Measurements from ENCODE around the gene ULK2.

ULK2 gene

GRCh38 chr17:19747159-19747719, 120.5 kb downstream of the ULK2 start:
- H3F3A ChIP-seq (ENCODE audit: low read depth): no peaks in the 10 kb centered on the region
- no peaks in the 10 kb centered on the region for H3K9me2 ChIP-seq (replicated peaks; ENCODE audit: low read depth, low read length)

GRCh38 chr17:19746517-19746916, 121.2 kb downstream of the ULK2 start:
- Histone ChIP-seq H3F3A (ENCODE audit: low read depth) (no peaks in the 10 kb centered on the region), H3K27me3 (ENCODE audit: insufficient read depth, low read length, poor library complexity, severe bottlenecking) (no peaks in the 10 kb centered on the region), H3K4me3 (ENCODE audit: low read length, poor library complexity, severe bottlenecking) (no peak overlapping the region), H3K79me2 (ENCODE audit: insufficient read depth, low read length) (no peaks in the 10 kb centered on the region), H3K4me1 (ENCODE audit: insufficient read depth, low read length, poor library complexity, severe bottlenecking) (no peaks in the 10 kb centered on the region), H4K20me1 (ENCODE audit: insufficient read depth, low read length, poor library complexity, severe bottlenecking) (no peaks in the 10 kb centered on the region), H3K36me3 (ENCODE audit: insufficient read depth, low read length) (no peaks in the 10 kb centered on the region), H2AFZ (ENCODE audit: low read length) (no peak overlapping the region), H3K9ac (ENCODE audit: low read depth, low read length, poor library complexity, severe bottlenecking) (no peak overlapping the region), H3K9me3 (ENCODE audit: insufficient read depth, low read depth, low read length) (no peaks in the 10 kb centered on the region), H3K9me2 (replicated peaks; ENCODE audit: low read depth, low read length) (no peaks in the 10 kb centered on the region), H3K4me2 (ENCODE audit: low read depth, low read length, poor library complexity, severe bottlenecking) (no peak overlapping the region)
- TF ChIP-seq EZH2phosphoT487 (IDR thresholded peaks at IDR 0.05; ENCODE audit: borderline replicate concordance): no peak

More at GRCh38 chr17:19747159-19747719, 120.5 kb downstream of the ULK2 start:
- no peak overlapping the region for H3K4me3 ChIP-seq (ENCODE audit: low read length, poor library complexity, severe bottlenecking)
- H3K9ac ChIP-seq (ENCODE audit: low read depth, low read length, poor library complexity, severe bottlenecking): no peak overlapping the region
- no peaks in the 10 kb centered on the region for H3K36me3 ChIP-seq (ENCODE audit: insufficient read depth, low read length)
- no peaks in the 10 kb centered on the region for H3K9me3 ChIP-seq (ENCODE audit: insufficient read depth, low read depth, low read length)
- no peaks in the 10 kb centered on the region for H3K79me2 ChIP-seq (ENCODE audit: insufficient read depth, low read length)
- H3K27me3 ChIP-seq (ENCODE audit: insufficient read depth, low read length, poor library complexity, severe bottlenecking): no peaks in the 10 kb centered on the region
- H2AFZ ChIP-seq (ENCODE audit: low read length): no peak overlapping the region
- TF ChIP-seq EZH2phosphoT487 (IDR thresholded peaks at IDR 0.05; ENCODE audit: borderline replicate concordance): no peak
- no peak for TF ChIP-seq CTCF (conservative IDR thresholded peaks at IDR 0.05; ENCODE audit: low read length)
- H3K4me2 ChIP-seq (ENCODE audit: low read depth, low read length, poor library complexity, severe bottlenecking): no peak overlapping the region
- no peaks in the 10 kb centered on the region for H3K4me1 ChIP-seq (ENCODE audit: insufficient read depth, low read length, poor library complexity, severe bottlenecking)
- H4K20me1 ChIP-seq (ENCODE audit: insufficient read depth, low read length, poor library complexity, severe bottlenecking): no peaks in the 10 kb centered on the region

GRCh38 chr17:19744922-19745757, 122.6 kb downstream of the ULK2 start:
- TF ChIP-seq CTCF (conservative IDR thresholded peaks at IDR 0.05; ENCODE audit: low read length): 0 out of 2 replicates have a peak, but pooled peaks have one; percentile 25
- no peak for TF ChIP-seq EZH2phosphoT487 (IDR thresholded peaks at IDR 0.05; ENCODE audit: borderline replicate concordance)
- Histone ChIP-seq H3K27me3 (ENCODE audit: insufficient read depth, low read length, poor library complexity, severe bottlenecking) (no peaks in the 10 kb centered on the region), H3K36me3 (ENCODE audit: insufficient read depth, low read length) (no peaks in the 10 kb centered on the region), H3K9me3 (ENCODE audit: insufficient read depth, low read depth, low read length) (no peaks in the 10 kb centered on the region), H3K4me2 (ENCODE audit: low read depth, low read length, poor library complexity, severe bottlenecking) (no peak overlapping the region), H3K9ac (ENCODE audit: low read depth, low read length, poor library complexity, severe bottlenecking) (no peak overlapping the region), H2AFZ (ENCODE audit: low read length) (no peak overlapping the region), H4K20me1 (ENCODE audit: insufficient read depth, low read length, poor library complexity, severe bottlenecking) (no peaks in the 10 kb centered on the region), H3K4me3 (ENCODE audit: low read length, poor library complexity, severe bottlenecking) (no peak overlapping the region), H3K79me2 (ENCODE audit: insufficient read depth, low read length) (no peaks in the 10 kb centered on the region), H3K4me1 (ENCODE audit: insufficient read depth, low read length, poor library complexity, severe bottlenecking) (no peaks in the 10 kb centered on the region), H3K9me2 (replicated peaks; ENCODE audit: low read depth, low read length) (no peaks in the 10 kb centered on the region), H3F3A (ENCODE audit: low read depth) (no peaks in the 10 kb centered on the region)

Data from Loucy (cell line).